ENCODE data around the gene SLCO2B1. TPM values are rescaled to one million over a fixed set of nuclear protein-coding genes. Genes with fewer than 3 reads are reported as not detected.
A peak's percentile ranks its signal among the peaks of the same experiment; 100 is the strongest.

The SLCO2B1 gene
- total and polyA plus RNA-seq, 5 experiments from 2014 or later, result 0.99 to 2.3 TPM; not detected in 3

GRCh38 chr11:75169101-75169885 is 18.4 kb downstream of the SLCO2B1 start:
- no peak for DNase-seq
- Mint-ChIP-seq H3K4me3 (no peak overlapping the region), H3K27ac (no peak overlapping the region), H3K36me3 (no peaks in the 10 kb centered on the region), H3K27me3 (peaks cover 0 to 3% (median 0%) of the 10 kb centered on the region in 5 donors), H3K9me3 (no peaks in the 10 kb centered on the region), H3K4me1 (peaks cover 2 to 3% (median 3%) of the 10 kb centered on the region in 4 donors)
- no peak for ATAC-seq
- POLR2A ChIA-PET, result no interaction called here

DNA sequence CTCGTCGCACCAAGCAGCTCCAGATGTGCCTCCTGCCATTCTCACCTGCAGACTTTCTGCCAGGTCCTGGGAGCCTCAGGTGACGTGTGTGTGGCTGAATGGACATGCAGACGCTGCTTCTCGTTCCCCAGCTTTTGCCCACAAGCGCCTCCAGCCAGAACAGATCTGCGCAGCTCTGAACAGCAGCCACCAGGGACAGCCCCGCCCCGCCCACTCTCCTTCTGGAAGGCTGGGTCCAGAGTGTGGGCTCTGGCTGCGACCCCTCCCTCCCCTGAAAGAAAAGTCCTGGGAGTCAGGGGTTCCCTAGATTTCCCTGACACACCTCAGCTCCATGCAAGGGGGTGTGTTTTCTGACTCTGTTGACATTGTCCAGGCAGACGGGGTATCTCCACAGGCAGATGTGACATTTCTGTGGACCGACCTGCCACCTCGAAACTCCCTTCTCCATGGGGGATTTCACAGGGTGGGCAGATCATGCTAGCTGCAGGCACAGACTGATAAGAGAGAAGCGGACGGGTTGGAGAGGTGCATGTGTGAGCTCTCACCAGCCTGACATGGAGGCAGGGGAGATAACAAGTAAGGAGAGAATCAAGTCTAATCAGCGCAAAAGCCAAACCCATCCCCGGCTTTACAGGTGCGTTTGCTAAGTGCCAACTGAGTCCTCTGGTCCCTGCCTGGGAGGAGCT is 19.8 kb downstream of the SLCO2B1 start:
- Mint-ChIP-seq H3K27me3 (peaks cover 0 to 3% (median 0%) of the 10 kb centered on the region in 5 donors), H3K9me3 (no peaks in the 10 kb centered on the region), H3K27ac (no peak overlapping the region), H3K36me3 (no peaks in the 10 kb centered on the region), H3K4me1 (peaks cover 12 to 14% (median 13%) of the 10 kb centered on the region in 4 donors), H3K4me3 (no peak overlapping the region)
- no peak for DNase-seq
- POLR2A ChIA-PET, result interaction anchor here (0.6 kb wide), 1 partner anchor 115 kb away, joined by 3 read pairs; no protein-coding TSS in a partner anchor
- ATAC-seq, result no peak

- Mint-ChIP-seq H3K27me3 (peaks cover 0 to 3% (median 0%) of the 10 kb centered on the region in 5 donors), H3K4me1 (peaks cover 12 to 14% (median 13%) of the 10 kb centered on the region in 4 donors), H3K36me3 (no peaks in the 10 kb centered on the region), H3K27ac (no peak overlapping the region), H3K4me3 (no peak overlapping the region), H3K9me3 (no peaks in the 10 kb centered on the region)
- no peak for ATAC-seq
- no peak for DNase-seq
- POLR2A ChIA-PET, result no interaction called here
Observed at GRCh38 chr11:75173336-75173735, 22.4 kb downstream of the SLCO2B1 start.

- DNase-seq, result no peak
- H3K27ac Mint-ChIP-seq, result peak overlapping the region in 8 of 10 donors; percentile 5 to 57 (median 34)
- POLR2A ChIA-PET, result no interaction called here
- no peak overlapping the region for H3K4me3 Mint-ChIP-seq
- no peaks in the 10 kb centered on the region for H3K9me3 Mint-ChIP-seq
- peaks cover 0 to 3% (median 2%) of the 10 kb centered on the region in 5 donors for H3K27me3 Mint-ChIP-seq
- peak in 1 of 2 donors; percentile 55 for ATAC-seq
- peaks cover 12 to 14% (median 13%) of the 10 kb centered on the region in 4 donors for H3K4me1 Mint-ChIP-seq
- H3K36me3 Mint-ChIP-seq, result no peaks in the 10 kb centered on the region
Observed at GRCh38 chr11:75174781-75175370, 24.0 kb downstream of the SLCO2B1 start.

- Mint-ChIP-seq H3K4me3 (no peak overlapping the region), H3K36me3 (no peaks in the 10 kb centered on the region), H3K9me3 (no peaks in the 10 kb centered on the region), H3K27me3 (peaks cover 2 to 22% (median 14%) of the 10 kb centered on the region in 5 donors), H3K27ac (no peak overlapping the region), H3K4me1 (no peaks in the 10 kb centered on the region)
- POLR2A ChIA-PET, result no interaction called here
- no peak for DNase-seq
- no peak for ATAC-seq
Observed at GRCh38 chr11:75182664-75183063, 31.8 kb downstream of the SLCO2B1 start.

GRCh38 chr11:75184051-75184450 is 33.1 kb downstream of the SLCO2B1 start:
- no peak for ATAC-seq
- Mint-ChIP-seq H3K4me3 (no peak overlapping the region), H3K27ac (no peak overlapping the region), H3K36me3 (no peaks in the 10 kb centered on the region), H3K9me3 (no peaks in the 10 kb centered on the region), H3K4me1 (no peaks in the 10 kb centered on the region), H3K27me3 (peaks cover 0 to 22% (median 14%) of the 10 kb centered on the region in 5 donors)
- DNase-seq, result no peak
- POLR2A ChIA-PET, result no interaction called here

- POLR2A ChIA-PET, result interaction anchor here (0.7 kb wide), 1 partner anchor 88 kb away, joined by 7 read pairs; no protein-coding TSS in a partner anchor
Observed at GRCh38 chr11:75184757-75185425, 34.0 kb downstream of the SLCO2B1 start.

DNA sequence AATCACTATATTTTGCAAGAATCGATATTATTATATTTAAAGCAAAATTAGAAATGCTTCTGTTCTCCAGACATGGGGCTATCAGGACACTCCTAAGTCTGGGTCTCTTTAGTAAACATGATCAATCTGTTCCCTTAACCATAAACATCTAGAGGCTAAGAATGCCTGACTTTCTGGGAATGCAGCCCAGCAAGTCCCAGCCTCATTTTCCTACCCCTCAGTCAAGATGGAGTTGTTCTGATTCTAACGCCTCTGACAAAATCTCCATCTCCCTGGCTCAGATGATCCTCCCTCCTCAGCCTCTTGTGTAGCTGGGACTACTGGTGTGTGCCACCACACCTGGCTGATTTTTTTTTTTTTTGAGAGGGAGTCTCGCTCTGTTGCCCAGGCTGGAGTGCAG is 35.0 kb downstream of the SLCO2B1 start:
- no peaks in the 10 kb centered on the region for H3K36me3 Mint-ChIP-seq
- peaks cover 0 to 16% (median 14%) of the 10 kb centered on the region in 5 donors for H3K27me3 Mint-ChIP-seq
- no peak for ATAC-seq
- no peaks in the 10 kb centered on the region for H3K9me3 Mint-ChIP-seq
- H3K4me1 Mint-ChIP-seq, result no peaks in the 10 kb centered on the region
- DNase-seq, result no peak
- no peak overlapping the region for H3K4me3 Mint-ChIP-seq
- POLR2A ChIA-PET, result interaction anchor here (0.7 kb wide), 1 partner anchor 87 kb away, joined by 7 read pairs; no protein-coding TSS in a partner anchor
- H3K27ac Mint-ChIP-seq, result no peak overlapping the region

More at GRCh38 chr11:75184757-75185425, 34.0 kb downstream of the SLCO2B1 start:
- Mint-ChIP-seq H3K36me3 (no peaks in the 10 kb centered on the region), H3K27ac (no peak overlapping the region), H3K9me3 (no peaks in the 10 kb centered on the region), H3K4me3 (no peak overlapping the region), H3K27me3 (peaks cover 0 to 22% (median 14%) of the 10 kb centered on the region in 5 donors), H3K4me1 (no peaks in the 10 kb centered on the region)
- ATAC-seq, result no peak
- DNase-seq, result no peak

GRCh38 chr11:75186999-75187398 is 36.1 kb downstream of the SLCO2B1 start:
- Mint-ChIP-seq H3K4me3 (no peak overlapping the region), H3K27me3 (peaks cover 0 to 10% (median 6%) of the 10 kb centered on the region in 5 donors), H3K9me3 (no peaks in the 10 kb centered on the region), H3K36me3 (no peaks in the 10 kb centered on the region), H3K4me1 (no peaks in the 10 kb centered on the region), H3K27ac (no peak overlapping the region)
- no peak for ATAC-seq
- DNase-seq, result no peak
- POLR2A ChIA-PET, result no interaction called here

DNA sequence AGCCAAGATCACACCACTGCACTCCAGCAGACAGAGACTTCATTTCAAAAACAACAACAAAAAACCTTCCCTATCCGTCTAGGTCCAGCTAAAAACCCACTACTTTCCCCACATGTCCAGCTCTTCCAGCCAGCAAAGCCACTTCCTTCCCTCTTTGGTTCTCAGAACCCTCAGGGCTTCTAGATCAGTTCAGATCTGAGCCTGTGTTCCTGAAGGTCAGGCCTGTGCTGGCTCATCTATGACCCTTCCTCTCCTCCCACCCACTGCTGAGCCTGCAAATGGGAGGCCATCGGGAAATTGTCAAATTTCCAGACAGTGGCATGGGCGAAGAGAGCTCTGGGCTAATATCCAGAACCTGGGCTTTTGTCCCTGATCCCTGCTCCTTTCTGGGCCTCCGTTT is 37.8 kb downstream of the SLCO2B1 start:
- DNase-seq (no peak), ATAC-seq (no peak)
- Mint-ChIP-seq H3K4me1 (no peaks in the 10 kb centered on the region), H3K9me3 (no peaks in the 10 kb centered on the region), H3K27ac (no peak overlapping the region), H3K4me3 (no peak overlapping the region), H3K27me3 (peaks cover 0 to 6% (median 1%) of the 10 kb centered on the region in 5 donors), H3K36me3 (no peaks in the 10 kb centered on the region)
- POLR2A ChIA-PET, result no interaction called here

- Mint-ChIP-seq H3K4me3 (no peak overlapping the region), H3K4me1 (no peaks in the 10 kb centered on the region), H3K9me3 (no peaks in the 10 kb centered on the region), H3K27ac (no peak overlapping the region), H3K36me3 (no peaks in the 10 kb centered on the region), H3K27me3 (peaks cover 0 to 6% (median under 1%) of the 10 kb centered on the region in 5 donors)
- ATAC-seq, result no peak
- POLR2A ChIA-PET, result no interaction called here
- no peak for DNase-seq
Observed at GRCh38 chr11:75189108-75189507, 38.2 kb downstream of the SLCO2B1 start.

DNA sequence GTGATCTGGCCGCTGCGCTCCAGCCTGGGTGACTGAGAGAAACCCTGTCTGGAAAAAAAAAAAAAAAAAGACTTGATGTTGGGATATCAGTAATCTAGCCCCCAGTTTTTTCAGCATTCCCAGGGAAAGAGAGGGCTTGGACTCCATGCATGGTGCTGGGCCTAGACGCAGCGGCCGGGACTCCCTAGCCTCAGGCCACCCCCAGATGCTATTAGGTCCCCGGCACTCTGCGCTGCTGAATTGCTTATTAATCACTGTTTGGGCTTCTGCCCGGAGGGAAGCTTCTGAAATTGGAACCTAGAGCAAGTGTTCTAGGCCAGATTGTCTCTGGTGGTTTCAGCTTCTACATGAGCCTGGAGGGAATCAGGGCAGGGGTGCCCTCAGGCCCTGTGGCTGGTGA is 39.0 kb downstream of the SLCO2B1 start:
- no peak for ATAC-seq
- Mint-ChIP-seq H3K27ac (no peak overlapping the region), H3K9me3 (no peaks in the 10 kb centered on the region), H3K4me1 (no peaks in the 10 kb centered on the region), H3K4me3 (no peak overlapping the region), H3K27me3 (peaks cover 0 to 1% (median 0%) of the 10 kb centered on the region in 5 donors), H3K36me3 (no peaks in the 10 kb centered on the region)
- POLR2A ChIA-PET, result no interaction called here
- no peak for DNase-seq
